ENCODE results near the gene SOCS2. TPM values are rescaled to one million over a fixed set of nuclear protein-coding genes. Genes with fewer than 3 reads are reported as not detected.
"Not testable (repeated sequence)": the region's sequence is repeated elsewhere in the genome, so short reads cannot be mapped to it uniquely, and the experiment has no call there.

The SOCS2 gene
- total RNA-seq, 1 donor from 2014 or later: 64.4 TPM

GRCh38 chr12:93592641-93593406, 20.3 kb downstream of the SOCS2 start:
- DNase-seq (ENCODE audit: low read depth in 2 of 2): no peak

GRCh38 chr12:93593843-93594242, 21.4 kb downstream of the SOCS2 start:
- peak; percentile 77 to 93 for DNase-seq (ENCODE audit: low read depth in 2 of 2)

GRCh38 chr12:93594766-93595311, 22.4 kb downstream of the SOCS2 start:
- DNase-seq (ENCODE audit: low read depth in 2 of 2): peak in 1 of 2 donors; percentile 23

GRCh38 chr12:93595351-93595750, 22.9 kb downstream of the SOCS2 start:
- no peak for DNase-seq (ENCODE audit: low read depth in 2 of 2)

GRCh38 chr12:93597608-93598007, 25.1 kb downstream of the SOCS2 start:
- no peak for DNase-seq (ENCODE audit: low read depth in 2 of 2)

- DNase-seq (ENCODE audit: low read depth in 2 of 2): no peak
These were observed 26.7 kb downstream of the SOCS2 start for GRCh38 chr12:93599192-93599591.

GRCh38 chr12:93601591-93601990, 29.1 kb downstream of the SOCS2 start:
- no peak for DNase-seq (ENCODE audit: low read depth in 2 of 2)

- no peak for DNase-seq (ENCODE audit: low read depth in 2 of 2)
These were observed 30.6 kb downstream of the SOCS2 start for GRCh38 chr12:93602897-93603668.

GRCh38 chr12:93603762-93604161, 31.3 kb downstream of the SOCS2 start:
- no peak for DNase-seq (ENCODE audit: low read depth in 2 of 2)

- no peak for DNase-seq (ENCODE audit: low read depth in 2 of 2)
These were observed 35.8 kb downstream of the SOCS2 start for GRCh38 chr12:93608313-93608712.

GRCh38 chr12:93609281-93610192, 37.1 kb downstream of the SOCS2 start:
- no peak for DNase-seq (ENCODE audit: low read depth in 2 of 2)

- no peak for DNase-seq (ENCODE audit: low read depth in 2 of 2)
These were observed 40.3 kb downstream of the SOCS2 start for GRCh38 chr12:93612776-93613175.

- no peak for DNase-seq (ENCODE audit: low read depth in 2 of 2)
These were observed 42.6 kb downstream of the SOCS2 start for GRCh38 chr12:93614917-93615596.

- no peak for DNase-seq (ENCODE audit: low read depth in 2 of 2)
These were observed 44.2 kb downstream of the SOCS2 start for GRCh38 chr12:93616584-93617101.

- no peak for DNase-seq (ENCODE audit: low read depth in 2 of 2)
These were observed 46.5 kb downstream of the SOCS2 start for GRCh38 chr12:93618891-93619410.

- no peak for DNase-seq (ENCODE audit: low read depth in 2 of 2)
These were observed 49.5 kb downstream of the SOCS2 start for GRCh38 chr12:93621986-93622385.

- DNase-seq (ENCODE audit: low read depth in 2 of 2): peak in 1 of 2 donors; percentile 9
These were observed 50.0 kb downstream of the SOCS2 start for GRCh38 chr12:93622485-93622884.

GRCh38 chr12:93624595-93625294, 52.3 kb downstream of the SOCS2 start:
- DNase-seq (ENCODE audit: low read depth in 2 of 2): peak; percentile 40 to 76

GRCh38 chr12:93625295-93625645, 52.8 kb downstream of the SOCS2 start:
- not testable (repeated sequence) for DNase-seq (ENCODE audit: low read depth in 2 of 2)

GRCh38 chr12:93626160-93626559, 53.7 kb downstream of the SOCS2 start:
- DNase-seq (ENCODE audit: low read depth in 2 of 2): no peak
